SH-SY5Y (cell line): Measurements from ENCODE around the gene RPS6KL1.

Source experiments
- GATA2 ChIP-seq: IDR thresholded peaks from 2 replicates; pipeline ENCODE4 v1.6.1; 2011; ENCODE audit warnings: mild to moderate bottlenecking, low read depth, low read length
- GATA3 ChIP-seq: IDR thresholded peaks from 2 replicates; pipeline ENCODE4 v1.6.1; 2011; ENCODE audit warnings: low read depth, mild to moderate bottlenecking, low read length, moderate library complexity

The RPS6KL1 gene

DNA sequence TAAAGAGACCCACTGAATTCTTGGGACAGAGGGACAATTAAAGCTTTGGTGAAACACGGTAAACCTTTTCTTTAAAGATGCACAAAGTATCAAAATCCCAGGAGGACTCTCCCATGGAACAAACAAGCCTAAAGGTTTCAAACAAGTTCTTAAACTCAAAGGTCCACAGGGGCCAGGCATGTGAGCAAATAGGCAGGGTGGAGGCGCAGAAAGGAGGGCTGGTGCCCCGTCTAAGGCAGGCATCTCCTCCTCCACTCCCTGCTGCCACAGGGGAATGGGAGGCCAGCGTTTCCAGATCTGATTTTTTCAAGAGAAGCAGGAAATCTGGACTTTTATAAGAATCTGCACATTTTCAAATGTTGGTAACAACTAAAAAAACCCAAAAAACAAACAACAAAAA, 7.6 kb downstream of the RPS6KL1 start:
- no peak for TF ChIP-seq GATA2
- TF ChIP-seq GATA3: no peak

DNA sequence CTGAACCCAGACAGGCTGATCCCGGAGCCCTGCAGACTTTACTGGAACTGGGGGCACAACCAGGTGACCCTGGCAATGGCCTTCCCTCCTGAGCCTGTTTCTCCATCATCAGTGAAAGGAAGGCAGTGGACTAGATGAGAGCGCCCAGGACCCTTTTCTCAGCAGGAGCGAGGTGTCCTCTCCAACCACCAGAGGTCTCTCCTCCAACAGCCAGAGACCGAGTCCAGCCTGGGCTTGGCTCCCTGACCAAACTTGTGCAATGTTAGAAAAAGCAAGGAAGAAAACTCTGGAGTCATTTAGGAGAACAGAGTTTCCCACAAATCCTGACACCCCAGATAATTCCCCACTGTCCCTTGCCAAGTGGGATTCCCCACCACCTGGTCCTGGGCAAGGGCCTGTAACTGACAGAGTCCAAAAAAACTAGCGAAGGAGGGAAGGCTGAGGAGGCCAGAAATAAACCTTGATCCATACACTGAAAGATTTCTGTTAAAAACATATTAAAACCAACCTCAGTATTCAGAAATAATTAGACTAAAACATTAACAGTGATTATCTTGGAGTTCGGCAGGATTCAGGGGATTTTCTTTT, 9.0 kb downstream of the RPS6KL1 start:
- no peak for TF ChIP-seq GATA3
- TF ChIP-seq GATA2: no peak

DNA sequence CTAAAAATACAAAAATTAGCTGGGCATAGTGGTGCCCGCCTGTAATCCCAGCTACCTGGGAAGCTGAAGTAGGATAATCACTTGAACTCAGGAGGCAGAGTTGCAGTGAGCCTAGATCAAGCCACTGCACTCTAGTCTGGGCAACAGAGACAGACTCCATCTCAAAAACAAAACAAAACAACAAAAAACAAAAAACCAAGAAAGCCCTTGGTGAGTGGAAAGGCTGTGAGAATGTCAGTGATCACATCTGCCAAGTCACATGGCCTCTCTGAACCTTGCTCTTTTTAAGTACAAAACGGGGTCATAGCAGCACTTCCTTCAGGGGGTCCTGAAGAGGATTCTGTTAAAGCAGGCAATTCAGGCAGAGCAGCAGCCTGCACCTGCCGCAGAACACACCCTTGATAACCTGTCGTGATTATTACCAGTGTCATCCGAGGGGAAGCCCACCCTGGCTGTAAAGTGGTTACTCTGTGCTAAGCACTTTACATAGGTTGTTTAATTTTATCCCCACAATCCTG, 9.6 kb downstream of the RPS6KL1 start:
- no peak for TF ChIP-seq GATA3
- no peak for TF ChIP-seq GATA2

DNA sequence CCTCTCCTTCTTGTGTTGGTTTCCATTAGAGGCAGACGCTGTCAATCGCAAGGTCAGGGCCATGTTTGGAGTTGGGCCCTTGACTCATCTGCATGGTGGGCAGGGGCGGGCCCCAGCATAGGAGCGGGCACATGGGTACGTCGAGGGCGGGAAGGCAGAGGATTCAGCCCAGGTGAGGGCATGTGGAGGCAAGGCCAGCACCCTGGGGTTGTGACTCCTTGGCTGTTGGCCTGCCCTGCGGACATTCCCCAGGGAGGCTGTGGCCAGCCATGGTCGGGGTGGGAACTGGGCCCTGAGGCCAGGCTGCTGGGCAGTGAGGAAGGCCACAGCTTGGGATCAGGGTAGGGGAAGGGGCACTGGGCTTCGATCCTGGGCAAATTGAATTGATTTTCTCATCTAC, 10.3 kb downstream of the RPS6KL1 start:
- TF ChIP-seq GATA2: no peak

DNA sequence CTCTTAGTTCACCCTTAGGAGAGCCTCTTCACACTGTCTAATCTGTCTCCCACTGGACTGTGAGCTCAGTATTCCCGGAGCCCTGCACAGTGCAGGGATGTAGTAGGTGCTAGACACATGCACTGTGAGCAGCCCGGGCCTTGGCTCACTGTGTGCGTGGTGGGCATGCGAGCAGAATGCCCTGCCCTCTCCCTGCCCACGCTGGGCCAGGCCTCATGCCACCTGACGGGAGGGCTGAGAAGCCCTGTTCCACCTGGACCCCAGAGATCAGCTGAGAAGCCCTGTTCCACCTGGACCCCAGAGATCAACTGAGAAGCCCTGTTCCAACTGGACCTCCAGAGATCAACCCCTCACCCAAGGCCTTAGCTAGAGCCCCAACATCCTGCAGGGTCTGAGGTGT, 10.9 kb downstream of the RPS6KL1 start:
- TF ChIP-seq GATA2 (no peak), GATA3 (no peak)

DNA sequence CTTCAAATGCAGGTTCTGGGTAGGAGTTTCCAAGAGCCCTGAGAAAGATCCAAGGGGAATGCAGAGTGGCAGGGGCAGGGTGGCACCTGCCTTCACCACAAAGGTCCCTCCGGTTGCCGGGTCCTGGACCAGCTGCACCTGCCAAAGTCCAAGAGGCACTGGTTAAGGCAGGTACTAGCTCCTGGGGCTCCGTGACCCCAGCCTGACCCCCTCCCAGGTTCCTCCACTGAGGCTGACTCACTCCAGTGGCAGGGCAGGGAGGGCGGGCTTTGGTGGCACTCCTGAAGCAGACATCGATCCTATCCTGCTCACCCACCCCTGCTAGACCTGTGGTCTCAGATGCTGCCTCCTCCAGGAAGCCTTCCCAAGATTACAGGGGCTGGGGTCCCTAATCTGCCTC, 11.4 kb downstream of the RPS6KL1 start:
- TF ChIP-seq GATA3: no peak
- TF ChIP-seq GATA2: no peak

DNA sequence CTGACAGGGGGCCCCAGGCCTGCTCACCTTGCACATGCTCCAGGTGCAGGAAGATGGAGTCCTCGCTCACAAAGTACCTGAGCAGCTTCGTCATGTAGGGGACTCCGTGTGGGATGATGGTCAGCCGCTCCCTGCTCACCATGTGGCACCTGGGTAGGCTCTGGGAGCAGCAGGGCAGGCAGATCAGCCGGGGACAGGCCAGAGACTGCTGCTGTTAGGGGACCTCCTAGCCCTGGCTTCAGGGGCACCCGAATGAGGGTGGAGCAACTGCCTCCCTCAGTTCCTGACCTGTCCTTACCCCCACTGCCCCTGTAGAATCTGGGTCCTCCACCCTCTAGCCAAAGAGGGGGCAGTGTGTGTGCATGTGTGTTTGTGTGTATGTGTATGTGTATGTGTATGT, 11.8 kb downstream of the RPS6KL1 start:
- TF ChIP-seq GATA3 (no peak), GATA2 (no peak)

DNA sequence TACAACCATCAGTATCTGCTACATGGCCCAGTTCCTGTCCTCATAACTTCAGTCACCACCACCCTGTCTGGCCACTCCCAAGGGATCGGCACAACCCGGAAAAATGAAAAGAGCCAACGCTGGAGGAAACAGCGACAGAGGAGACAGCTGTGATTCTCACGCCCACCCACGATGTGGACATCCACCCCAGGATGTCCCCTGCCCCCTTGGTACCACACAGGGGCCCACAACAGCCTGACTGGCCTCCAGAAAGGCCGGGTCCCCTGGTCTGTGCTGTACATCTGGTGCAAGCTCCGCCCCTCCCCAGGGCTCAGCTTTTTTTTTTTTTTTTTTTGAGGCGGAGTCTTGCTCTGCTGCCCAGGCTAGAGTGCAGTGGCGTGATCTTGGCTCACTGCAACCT, 12.5 kb downstream of the RPS6KL1 start:
- TF ChIP-seq GATA2 (no peak), GATA3 (no peak)

DNA sequence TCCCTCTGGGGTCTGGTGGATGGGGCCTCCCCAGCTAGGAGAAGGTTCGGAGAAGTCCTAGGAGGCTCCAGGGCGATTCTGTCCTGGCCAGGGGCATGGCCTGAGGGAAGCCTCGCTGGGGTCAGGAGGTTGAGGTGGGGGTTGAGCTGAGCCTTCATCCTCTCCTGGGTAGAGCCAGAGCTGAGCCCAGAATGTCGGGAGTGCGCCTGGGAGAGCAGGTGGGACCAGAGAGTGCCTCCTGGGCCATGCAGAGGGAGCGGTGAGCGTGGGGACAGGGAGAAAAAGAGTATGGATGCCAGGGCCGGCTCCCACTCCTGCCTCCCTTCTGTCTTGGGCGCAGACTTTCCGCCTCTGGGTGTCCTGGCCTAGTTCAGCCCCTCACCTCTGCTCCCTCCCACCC, 13.1 kb downstream of the RPS6KL1 start:
- TF ChIP-seq GATA2 (no peak), GATA3 (no peak)

DNA sequence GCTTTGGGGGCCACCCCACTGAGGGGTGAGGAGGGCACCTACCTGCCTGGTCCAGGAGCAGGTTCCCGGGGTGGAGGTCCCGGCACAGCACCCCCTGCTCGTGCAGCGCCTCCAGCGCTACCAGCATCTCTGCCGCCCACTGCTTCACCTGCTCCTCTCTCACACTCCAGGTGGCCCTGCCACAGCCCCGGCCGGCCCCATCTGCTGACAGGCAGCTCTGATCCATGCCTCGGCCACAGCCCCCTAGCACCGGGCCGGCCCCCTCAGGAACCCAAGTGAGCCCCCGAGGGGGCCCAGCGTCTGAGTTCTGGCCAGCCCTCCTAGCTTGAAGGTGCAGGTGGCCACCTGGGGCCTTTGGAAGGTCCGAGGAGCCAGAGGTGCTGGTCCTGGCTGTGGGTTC, 13.6 kb downstream of the RPS6KL1 start:
- TF ChIP-seq GATA3: no peak
- TF ChIP-seq GATA2: no peak

DNA sequence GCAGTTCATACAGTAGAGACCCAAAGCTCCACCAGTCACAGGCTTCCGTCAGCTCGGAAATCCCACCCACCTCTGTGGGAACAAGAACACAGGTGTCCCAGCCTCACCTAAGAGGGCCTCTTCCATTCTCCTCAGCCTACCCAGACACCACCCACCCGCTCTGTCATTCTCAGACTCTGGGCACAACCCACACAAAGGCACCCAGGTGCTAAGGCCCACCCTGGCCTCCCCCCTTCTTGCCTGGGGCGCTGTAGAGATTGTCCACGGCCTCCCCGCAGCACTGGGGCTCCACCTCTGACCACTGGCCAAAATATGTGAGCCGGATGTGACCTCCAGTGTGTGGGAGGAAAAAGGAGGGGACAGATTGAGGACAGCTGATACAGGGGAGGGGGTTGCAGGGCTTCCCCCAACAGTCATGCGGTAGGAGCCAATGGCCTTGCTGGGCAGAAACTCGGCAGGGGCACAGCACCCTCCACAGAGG, 14.2 kb downstream of the RPS6KL1 start:
- TF ChIP-seq GATA2 (no peak), GATA3 (no peak)

DNA sequence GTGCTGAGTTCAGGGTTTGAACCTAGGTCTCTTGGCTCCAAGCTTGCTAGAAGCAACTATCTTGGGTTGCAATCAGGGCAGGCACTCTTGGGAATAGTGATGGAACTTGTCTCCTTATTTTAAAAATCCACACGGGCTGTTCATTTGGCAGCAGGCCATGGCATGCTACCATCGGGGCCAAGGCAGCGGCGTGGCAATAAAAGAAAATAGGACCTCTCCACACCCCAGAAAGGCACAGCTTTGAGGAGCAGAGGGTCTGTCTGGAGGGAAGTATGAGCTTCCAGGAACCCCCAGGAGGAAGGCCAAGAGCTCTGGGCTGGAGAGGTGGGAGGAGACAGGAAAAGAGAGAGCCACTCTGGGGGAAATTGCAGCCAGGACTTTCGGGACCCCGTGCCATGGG, 15.3 kb downstream of the RPS6KL1 start:
- TF ChIP-seq GATA3: no peak
- no peak for TF ChIP-seq GATA2

DNA sequence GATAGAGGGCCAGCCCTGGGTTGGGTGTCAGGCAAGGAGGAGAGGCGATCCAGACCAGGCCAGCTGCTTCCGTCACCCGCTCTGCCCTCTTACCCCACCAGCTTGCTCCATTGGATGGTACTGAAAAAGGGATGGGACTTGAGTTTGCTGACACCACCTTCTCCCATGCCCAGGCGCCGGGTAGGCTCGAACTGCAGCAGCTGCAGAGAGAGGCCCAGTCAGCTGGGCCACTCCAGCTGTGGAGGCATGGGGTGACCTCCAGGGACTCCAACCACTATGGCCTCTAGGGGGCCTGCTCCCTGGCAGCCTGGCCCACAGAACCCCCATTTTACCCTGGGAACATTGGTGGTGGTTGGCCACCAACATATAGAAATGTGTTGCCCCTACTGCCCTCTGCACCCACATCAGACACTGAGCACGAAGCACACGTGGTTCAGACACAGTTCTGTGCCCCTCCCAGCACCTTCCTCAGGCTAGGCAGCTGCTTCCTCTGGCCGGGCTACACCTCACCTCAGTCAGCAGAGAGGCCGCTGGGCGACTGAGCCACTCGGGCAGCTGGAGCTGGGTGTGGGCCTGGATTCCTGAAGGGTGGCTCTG, 16.0 kb downstream of the RPS6KL1 start:
- no peak for TF ChIP-seq GATA2
- TF ChIP-seq GATA3: no peak

DNA sequence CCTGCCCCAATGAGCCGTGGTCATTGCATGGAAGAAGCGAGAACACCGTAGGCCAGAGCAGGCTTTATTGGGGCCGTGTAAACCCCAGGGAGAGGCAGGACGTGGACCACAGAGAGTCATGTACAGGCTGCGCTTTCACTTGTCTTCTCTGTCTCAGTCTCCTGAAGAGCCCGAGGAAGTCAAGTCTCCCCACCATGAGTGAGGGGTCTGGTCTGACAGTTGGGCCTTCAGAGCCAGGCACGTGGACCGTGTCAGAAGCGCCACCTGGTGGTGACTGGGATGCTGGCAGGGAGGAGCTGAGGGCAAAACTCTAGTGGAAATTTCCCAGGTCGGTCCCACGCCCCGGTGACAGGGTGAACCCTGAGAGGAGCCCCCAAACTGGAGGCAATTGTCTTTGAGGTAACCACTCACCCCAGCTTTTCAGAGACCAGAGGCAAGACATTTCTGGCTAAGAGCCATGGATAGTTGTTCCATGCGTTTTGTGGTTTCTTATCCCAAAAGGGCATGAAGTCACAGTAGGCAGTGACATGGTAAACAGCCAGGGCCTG, 17.4 kb downstream of the RPS6KL1 start:
- TF ChIP-seq GATA2: no peak
- TF ChIP-seq GATA3: no peak
